GM21423 (cell line): ENCODE results near the gene OCLN.
"Not testable (repeated sequence)": the region's sequence is repeated elsewhere in the genome, so short reads cannot be mapped to it uniquely, and the experiment has no call there.

Experiments used
- ATAC-seq: cut with Tn5 transposase; IDR thresholded peaks from one replicate; pipeline ENCODE4 v1.9.1; 2021; ENCODE audit warnings: mild to moderate bottlenecking, moderate library complexity; ENCODE audit not compliant: unreplicated experiment

OCLN gene

DNA sequence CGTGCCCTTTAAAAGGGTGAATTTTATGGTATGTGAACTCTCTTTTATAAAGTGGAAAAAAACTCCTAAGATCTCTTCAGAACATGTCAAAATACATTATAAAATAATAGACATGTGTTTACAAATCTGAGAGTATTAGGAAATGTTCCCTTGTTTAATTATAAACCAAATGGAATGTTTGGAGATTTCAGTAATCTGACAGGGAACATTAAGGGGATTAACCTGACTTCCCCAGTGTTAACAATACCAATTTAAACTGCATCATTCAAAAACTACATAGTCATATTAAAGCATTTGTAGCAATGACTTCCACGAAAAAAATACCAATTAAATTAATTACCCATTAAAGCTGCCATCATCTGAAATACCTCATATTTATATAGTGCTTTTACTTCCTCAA lies 1.6 kb upstream of the OCLN start:
- no peak for ATAC-seq

GRCh38 chr5:69491838-69492390 lies 676 bp upstream of the OCLN start:
- ATAC-seq: no peak

DNA sequence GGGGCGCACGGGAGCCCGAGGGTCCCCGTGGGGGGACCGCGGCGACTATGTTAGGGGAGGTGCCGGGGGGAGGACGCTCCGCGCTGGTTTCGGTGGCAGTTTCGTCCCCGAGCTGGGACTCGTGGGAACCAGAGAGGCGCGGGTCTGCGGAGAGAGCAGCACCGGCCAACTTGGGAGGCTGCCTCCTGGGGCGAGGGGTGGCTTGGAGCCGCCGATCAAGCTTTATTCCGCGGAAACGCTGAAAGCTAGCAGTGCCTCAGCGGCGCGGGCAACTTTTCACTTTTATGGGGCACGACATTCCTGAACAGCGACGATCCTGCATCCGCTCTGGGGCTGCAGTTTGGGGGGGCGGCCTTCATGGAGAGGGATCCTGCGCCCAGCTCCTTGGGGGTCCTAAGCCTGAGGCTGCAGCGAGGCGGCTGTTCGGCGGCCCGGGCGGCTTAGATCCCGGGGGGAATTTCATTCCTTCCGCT lies 369 bp downstream of the OCLN start:
- ATAC-seq: no peak

DNA sequence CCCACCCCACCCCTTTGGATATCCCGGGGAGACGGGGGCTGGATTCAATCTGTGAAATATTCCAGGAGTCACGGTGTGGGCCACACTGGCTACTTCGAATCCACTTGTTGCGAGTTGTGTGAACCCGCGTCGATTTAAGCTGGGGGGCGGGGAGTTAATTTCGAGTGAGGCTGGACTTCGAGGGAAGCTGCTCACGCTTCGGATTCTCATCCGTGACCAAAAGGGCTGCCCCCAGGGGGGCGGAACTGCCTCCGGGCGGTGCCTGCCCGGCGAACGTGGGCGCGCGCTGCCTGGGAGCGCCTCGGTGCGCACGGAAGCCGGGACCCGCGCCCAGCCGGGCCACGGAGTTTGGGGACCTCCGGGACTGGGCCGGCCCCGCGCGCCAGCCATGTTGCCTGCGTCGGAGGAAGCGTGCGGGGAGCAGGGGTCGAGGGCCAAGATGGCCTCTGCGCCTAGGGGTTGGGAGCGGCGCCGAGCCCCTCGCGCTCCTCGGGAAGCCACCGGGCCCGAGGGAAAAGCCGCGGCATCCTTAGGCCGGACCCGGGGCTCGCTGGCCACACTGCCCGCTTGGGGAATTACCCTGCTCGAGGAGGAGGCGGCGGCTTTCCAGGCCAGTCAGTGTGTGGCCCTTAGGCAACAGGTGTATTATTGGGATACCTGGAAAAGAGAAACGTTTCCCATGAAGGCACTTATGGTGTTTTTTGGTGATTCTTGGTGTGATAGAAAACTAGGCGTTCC lies 975 bp downstream of the OCLN start:
- no peak for ATAC-seq

DNA sequence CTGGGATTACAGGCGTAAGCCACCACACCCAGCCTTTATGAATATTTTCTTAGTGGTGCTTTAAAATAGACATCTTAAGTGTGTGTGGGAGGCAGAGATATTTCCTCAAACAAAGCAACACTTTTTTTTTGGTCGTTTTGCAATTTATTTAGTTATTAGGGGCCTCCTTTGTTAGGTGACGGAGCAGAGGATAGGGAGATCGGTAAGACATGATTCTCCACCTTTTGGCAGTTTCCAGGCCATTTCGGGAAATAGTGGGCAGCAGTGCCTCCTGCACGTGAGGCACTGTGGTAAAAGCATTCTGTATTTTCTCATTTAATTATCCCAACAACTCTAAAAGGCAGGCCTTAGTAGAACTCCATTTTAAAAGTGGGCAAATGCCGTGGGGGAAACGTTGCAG lies 1.9 kb downstream of the OCLN start:
- ATAC-seq: no peak

GRCh38 chr5:69497006-69497520 lies 4.5 kb downstream of the OCLN start:
- ATAC-seq: no peak

DNA sequence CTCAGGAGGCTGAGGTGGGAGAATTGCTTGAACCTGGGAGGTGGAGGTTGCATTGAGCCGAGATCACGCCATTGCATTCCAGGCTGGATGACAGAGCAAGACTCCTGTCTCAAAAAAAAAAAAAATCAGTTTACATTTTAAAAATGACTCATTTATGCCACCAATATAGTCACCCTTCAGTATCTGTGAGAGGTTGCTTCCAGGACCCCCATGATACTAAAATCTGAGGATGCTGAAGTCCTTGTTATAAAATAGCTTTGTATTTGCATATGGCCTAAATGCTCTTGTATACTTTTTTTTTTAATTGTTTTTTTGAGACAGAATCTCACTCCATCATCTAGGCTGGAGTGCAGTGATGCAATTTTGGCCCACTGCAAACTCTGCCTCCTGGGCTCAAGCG lies 5.8 kb downstream of the OCLN start:
- ATAC-seq: no peak

DNA sequence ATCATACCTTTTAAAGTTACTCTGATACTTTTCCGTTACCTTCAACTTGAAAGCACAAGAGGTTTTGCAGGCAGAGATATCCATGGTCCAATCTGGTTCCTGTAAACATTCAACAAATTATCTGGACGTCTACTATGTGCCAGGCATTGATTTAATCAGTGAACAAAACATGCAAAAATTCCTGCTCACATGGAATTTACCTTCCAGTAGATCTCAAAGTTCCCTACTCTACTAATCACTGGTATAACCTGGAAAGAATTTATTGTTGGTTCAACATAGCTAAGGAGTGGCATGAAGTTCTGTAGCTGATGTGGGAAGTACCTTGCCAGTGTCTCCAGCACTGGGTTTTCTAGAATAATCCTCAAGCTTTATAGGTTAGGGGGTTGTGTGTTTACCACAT lies 9.8 kb downstream of the OCLN start:
- ATAC-seq: no peak

DNA sequence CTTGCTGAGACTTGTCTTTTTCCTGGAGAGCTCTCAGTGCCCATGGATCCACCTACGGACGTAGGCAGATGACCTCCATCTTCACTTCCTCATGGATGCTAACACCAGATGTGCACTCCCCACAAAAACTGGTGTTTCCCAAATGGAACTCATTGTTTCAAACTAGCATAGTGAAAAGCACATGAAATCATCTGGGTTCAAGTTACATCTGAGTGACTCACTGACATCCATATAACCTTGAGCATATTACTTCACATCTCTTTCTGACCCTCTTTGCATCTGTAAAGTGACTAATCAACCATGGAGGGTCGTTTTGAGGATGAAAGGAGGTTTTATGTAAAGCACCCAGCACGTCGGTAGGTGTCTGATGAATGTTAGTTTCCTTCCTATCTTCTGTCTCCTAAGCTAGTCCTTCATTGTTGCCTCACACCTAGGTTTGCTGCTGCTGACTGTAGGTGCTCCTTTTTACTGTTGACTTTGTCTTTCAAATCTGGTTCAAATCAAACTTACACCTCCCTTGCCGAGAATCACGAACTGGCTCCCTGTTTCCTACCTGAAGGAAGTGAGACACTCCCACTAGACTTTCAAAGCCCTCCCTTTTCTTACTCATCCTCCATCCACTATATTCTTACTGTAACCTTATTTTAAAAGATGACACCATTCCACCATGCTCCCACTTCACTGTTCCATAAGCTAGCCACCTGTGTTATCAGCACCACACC lies 10.3 kb downstream of the OCLN start:
- no peak for ATAC-seq

DNA sequence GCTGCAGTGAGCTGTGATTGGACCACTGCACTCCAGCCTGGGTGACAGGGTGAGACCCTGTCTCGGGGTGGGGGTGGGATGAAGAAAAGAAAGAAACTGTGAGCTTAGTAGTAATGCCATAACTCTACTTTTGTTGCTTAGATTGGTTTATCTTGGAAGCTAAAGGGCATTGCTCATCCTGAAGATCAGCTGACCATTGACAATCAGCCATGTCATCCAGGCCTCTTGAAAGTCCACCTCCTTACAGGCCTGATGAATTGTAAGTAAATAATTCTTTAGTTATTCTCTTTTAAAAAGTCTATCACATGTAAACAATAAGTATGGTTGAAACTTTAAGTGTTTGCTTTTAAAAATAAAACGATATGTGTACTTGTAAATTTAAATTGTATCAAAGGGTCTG lies 11.4 kb downstream of the OCLN start:
- ATAC-seq: no peak

GRCh38 chr5:69505306-69505705 lies 12.7 kb downstream of the OCLN start:
- ATAC-seq: no peak

DNA sequence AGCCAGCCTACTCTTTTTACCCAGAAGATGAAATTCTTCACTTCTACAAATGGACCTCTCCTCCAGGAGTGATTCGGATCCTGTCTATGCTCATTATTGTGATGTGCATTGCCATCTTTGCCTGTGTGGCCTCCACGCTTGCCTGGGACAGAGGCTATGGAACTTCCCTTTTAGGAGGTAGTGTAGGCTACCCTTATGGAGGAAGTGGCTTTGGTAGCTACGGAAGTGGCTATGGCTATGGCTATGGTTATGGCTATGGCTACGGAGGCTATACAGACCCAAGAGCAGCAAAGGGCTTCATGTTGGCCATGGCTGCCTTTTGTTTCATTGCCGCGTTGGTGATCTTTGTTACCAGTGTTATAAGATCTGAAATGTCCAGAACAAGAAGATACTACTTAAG lies 16.6 kb downstream of the OCLN start:
- no peak for ATAC-seq

- ATAC-seq: no peak
These were observed 18.1 kb downstream of the OCLN start for GRCh38 chr5:69510694-69511093.

DNA sequence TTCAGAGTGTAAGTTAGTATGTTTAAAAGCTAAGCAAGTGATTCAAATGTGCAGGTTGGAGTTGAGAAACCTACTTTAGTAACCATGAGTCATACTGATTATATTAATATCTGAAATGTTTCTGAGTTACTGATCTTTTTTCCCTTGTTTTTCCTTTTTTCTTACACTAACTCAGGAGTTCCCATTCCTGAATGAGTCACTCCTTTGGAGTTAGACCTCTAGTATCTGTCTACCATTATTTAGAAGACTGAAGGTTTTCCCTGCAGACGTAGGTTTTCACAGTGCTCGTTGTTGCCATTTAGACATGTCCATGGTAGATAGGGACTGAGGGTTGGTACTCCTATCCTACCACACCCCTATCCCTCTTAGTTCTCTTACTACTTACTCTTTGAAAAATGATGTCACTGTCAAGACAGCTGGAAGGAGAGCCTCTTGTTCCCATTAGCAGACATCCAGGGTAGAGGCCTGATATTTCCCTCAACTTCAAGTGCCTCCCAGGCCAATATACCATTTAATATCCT lies 20.2 kb downstream of the OCLN start:
- ATAC-seq: no peak

- ATAC-seq: not testable (repeated sequence)
These were observed 23.0 kb downstream of the OCLN start for GRCh38 chr5:69515570-69515969.

DNA sequence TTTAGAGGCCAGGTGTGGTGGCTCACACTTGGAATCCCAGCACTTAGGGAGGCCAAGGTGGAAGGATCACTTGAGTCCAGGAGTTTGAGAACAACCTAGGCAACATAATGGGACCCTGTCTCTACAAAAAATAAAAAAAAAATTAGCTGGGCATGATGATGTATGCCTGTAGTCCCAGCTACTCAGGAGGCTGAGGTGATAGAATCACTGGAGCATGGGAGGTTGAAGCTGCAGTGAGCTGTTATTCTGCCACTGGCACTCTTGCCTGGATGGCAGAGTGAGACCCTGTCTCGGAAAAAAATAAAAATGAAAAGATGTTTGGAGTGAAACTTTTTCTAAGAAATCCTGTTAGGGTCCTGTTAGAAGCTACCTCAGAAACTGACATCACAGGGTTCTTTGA lies 24.2 kb downstream of the OCLN start:
- ATAC-seq: no peak

DNA sequence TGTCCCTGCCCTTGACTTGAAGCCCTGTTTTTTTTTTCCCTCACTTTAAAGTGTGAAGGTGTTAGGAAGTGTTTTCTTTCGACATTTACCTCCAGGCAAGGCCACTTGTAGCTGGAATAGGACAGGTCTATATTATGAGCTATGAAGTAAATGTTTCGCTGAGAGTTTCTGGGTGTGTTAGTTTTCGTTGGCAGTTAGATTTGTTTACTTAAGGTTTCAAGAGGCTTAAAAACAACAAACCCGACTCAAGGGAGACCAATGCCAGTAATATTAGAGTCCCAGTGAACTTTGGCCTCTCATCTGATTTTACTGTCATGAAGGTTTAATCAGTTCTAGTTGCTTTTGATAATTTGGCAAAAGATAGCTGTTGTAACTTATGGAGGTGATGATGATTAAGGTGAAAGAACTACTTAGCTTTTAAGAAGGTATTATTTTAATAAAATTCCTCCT lies 25.2 kb downstream of the OCLN start:
- no peak for ATAC-seq

DNA sequence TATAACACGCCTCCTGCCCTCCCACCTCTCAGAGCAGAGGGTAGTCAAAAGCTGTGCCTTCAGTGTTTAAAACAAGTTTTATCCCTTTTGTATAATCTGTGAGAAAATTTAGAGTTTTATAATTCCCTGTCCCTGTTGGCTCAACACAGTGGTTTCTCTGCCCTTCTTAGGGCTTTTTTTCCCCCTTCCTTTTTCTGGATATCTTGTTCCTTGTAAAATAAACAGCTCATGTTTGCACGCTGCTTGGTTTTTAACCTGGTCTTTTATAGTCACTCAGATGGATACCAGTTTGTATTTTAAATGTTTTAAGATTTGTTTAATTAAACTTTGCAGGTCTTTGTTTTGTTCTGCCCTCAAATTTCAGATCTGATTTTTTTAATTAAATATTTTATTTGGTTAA lies 26.7 kb downstream of the OCLN start:
- ATAC-seq: no peak

DNA sequence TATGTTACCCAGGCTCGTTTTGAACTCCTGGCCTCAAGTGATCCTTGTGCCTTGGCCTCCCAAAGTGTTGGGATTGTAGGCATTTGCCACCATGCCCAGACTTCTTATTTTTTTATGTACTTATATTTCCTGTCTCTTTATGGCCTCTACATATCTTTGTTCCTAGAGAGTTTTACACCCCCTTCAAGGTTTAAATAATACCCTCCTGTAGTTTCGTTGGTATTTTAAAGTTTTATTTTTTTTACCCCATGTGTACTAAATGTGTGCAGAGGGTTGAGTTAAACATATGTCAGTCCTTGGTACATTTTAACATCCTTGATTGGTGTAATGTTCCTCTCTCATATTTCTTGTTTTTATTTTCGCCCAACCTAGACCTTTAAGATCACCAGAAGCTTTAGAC lies 29.4 kb downstream of the OCLN start:
- ATAC-seq: no peak

- no peak for ATAC-seq
These were observed 32.9 kb downstream of the OCLN start for GRCh38 chr5:69525490-69525889.

- no peak for ATAC-seq
These were observed 34.1 kb downstream of the OCLN start for GRCh38 chr5:69526660-69527059.
